ENCODE data around the gene PDE4B. TPM values are rescaled to one million over a fixed set of nuclear protein-coding genes. Genes with fewer than 3 reads are reported as not detected.
"Not testable (repeated sequence)": the region's sequence is repeated elsewhere in the genome, so short reads cannot be mapped to it uniquely, and the experiment has no call there.

PDE4B gene
- total RNA-seq, 1 donor from 2014 or later: 37.5 TPM

- H3K9me3 Mint-ChIP-seq: peaks cover 3% of the 10 kb centered on the region
- H3K4me3 Mint-ChIP-seq: no peak overlapping the region
- H3K4me1 Mint-ChIP-seq: peaks cover 40% of the 10 kb centered on the region
- no peak overlapping the region for H3K27ac Mint-ChIP-seq (ENCODE audit: unreplicated experiment)
- H3K27me3 Mint-ChIP-seq (ENCODE audit: low read depth): no peaks in the 10 kb centered on the region
- no peak for TF ChIP-seq CTCF (conservative IDR thresholded peaks at IDR 0.05)
- no peak for DNase-seq (ENCODE audit: low read depth, low spot score)
- H3K36me3 Mint-ChIP-seq (ENCODE audit: low read depth): no peaks in the 10 kb centered on the region
These were observed 171.4 kb downstream of the PDE4B start for GRCh38 chr1:65964123-65964522.

DNA sequence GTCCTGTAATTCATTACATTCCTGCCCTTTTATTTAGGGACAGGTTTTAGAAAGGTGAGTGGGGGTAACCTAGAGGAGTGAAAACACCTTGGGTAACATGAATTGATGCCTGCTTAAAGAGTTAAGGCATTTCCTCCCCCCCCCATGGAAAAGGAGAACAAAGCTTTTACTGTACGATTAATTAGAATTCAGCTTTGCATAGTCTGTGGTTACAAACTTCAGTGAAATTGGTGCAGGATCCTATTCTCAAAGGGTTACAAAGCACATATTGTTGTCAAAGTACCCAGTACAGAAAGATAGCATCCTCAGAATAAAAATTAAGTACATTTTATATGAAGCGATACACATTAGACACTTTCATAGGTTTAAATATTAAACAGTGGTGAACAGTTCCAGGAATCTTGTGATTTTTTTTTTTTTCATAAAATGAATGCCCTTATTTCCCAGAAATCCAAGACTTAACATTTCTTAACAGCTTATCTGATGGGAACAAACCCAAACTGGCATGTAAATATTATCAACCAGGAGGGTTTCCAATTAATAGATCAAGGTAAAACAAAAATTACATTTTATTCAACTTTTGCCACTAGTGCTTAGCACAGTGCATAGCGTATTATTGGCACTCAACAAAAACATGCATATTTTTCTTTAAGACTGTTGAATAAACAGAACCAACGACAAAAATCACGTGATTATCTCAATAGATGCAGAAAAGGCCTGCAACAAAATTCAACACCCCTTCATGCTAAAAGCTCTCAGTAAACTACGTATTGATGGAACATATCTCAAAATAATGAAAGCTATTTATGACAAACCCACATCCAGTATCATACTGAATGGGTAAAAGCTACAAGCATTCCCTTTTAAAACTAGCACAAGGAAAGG is 172.7 kb downstream of the PDE4B start:
- no peak for TF ChIP-seq CTCF (conservative IDR thresholded peaks at IDR 0.05)
- H3K36me3 Mint-ChIP-seq (ENCODE audit: low read depth): no peaks in the 10 kb centered on the region
- peak overlapping the region; percentile 58 for H3K27ac Mint-ChIP-seq (ENCODE audit: unreplicated experiment)
- H3K4me3 Mint-ChIP-seq: no peak overlapping the region
- H3K4me1 Mint-ChIP-seq: peaks cover 35% of the 10 kb centered on the region
- no peak for DNase-seq (ENCODE audit: low read depth, low spot score)
- H3K9me3 Mint-ChIP-seq: peaks cover 3% of the 10 kb centered on the region
- no peaks in the 10 kb centered on the region for H3K27me3 Mint-ChIP-seq (ENCODE audit: low read depth)

DNA sequence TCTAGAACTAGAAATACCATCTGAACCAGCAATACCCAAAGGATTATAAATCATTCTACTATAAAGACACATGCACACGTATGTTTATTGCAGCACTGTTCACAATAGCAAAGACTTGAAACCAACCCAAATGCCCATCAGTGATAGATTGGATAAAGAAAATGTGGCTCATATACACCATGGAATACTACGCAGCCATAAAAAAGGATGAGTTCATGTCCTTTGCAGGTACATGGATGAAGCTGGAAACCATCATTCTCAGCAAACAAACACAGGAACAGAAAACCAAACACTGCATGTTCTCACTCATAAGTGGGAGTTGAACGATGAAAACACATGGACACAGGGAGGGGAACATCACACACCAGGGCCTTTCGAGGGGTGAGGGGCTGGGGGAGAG is 174.8 kb downstream of the PDE4B start:
- DNase-seq (ENCODE audit: low read depth, low spot score); H3K27me3 Mint-ChIP-seq (ENCODE audit: low read depth); H3K27ac Mint-ChIP-seq (ENCODE audit: unreplicated experiment); H3K36me3 Mint-ChIP-seq (ENCODE audit: low read depth); H3K4me3 Mint-ChIP-seq; H3K9me3 Mint-ChIP-seq: not testable (repeated sequence)
- peaks cover 31% of the 10 kb centered on the region for H3K4me1 Mint-ChIP-seq

GRCh38 chr1:65971547-65971946 is 178.9 kb downstream of the PDE4B start:
- TF ChIP-seq CTCF (conservative IDR thresholded peaks at IDR 0.05): no peak
- Mint-ChIP-seq H3K9me3 (peaks cover 14% of the 10 kb centered on the region), H3K36me3 (ENCODE audit: low read depth) (peaks cover 11% of the 10 kb centered on the region), H3K27me3 (ENCODE audit: low read depth) (no peaks in the 10 kb centered on the region), H3K4me1 (no peaks in the 10 kb centered on the region), H3K27ac (ENCODE audit: unreplicated experiment) (no peak overlapping the region), H3K4me3 (no peak overlapping the region)
- no peak for DNase-seq (ENCODE audit: low read depth, low spot score)

DNA sequence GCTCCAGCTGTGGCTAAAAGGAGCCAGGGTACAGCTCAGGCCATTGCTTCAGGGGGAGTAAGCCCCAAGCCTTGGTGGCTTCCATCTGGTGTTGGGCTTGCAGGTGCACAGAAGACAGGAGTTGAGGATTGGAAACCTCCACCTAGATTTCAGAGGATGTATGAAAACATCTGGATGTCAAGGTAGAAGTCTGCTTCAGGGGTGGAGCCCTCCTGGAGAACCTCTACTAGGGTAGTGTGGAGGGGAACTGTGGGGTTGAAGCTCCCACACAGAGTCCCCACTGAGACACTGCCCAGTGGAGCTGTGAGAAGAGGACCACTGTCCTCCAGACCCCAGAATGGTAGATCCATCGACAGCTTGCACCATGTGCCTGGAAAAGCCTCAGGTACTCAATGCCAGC is 183.0 kb downstream of the PDE4B start:
- Mint-ChIP-seq H3K27me3 (ENCODE audit: low read depth) (no peaks in the 10 kb centered on the region), H3K36me3 (ENCODE audit: low read depth) (peaks cover 15% of the 10 kb centered on the region), H3K27ac (ENCODE audit: unreplicated experiment) (no peak overlapping the region), H3K4me1 (peaks cover 23% of the 10 kb centered on the region), H3K4me3 (no peak overlapping the region), H3K9me3 (peaks cover 12% of the 10 kb centered on the region)
- no peak for TF ChIP-seq CTCF (conservative IDR thresholded peaks at IDR 0.05)
- no peak for DNase-seq (ENCODE audit: low read depth, low spot score)
